Left forelimb (tissue), 1 donor: ENCODE measurements around the gene KANK4.
"Not testable (repeated sequence)": the region's sequence is repeated elsewhere in the genome, so short reads cannot be mapped to it uniquely, and the experiment has no call there.

Experiments used
- DNase-seq: peaks from one replicate; pipeline ENCODE4 v3.0.0-alpha.2; 2018; ENCODE audit warnings: low spot score

Gene KANK4

GRCh38 chr1:62271134-62271533 is 48.1 kb downstream of the KANK4 start:
- DNase-seq = no peak

- no peak for DNase-seq
These were observed 49.3 kb downstream of the KANK4 start for GRCh38 chr1:62269851-62270495.

- DNase-seq = no peak
These were observed 49.8 kb downstream of the KANK4 start for GRCh38 chr1:62269439-62269838.

GRCh38 chr1:62268315-62268714 is 50.9 kb downstream of the KANK4 start:
- no peak for DNase-seq

- DNase-seq = no peak
These were observed 53.0 kb downstream of the KANK4 start for GRCh38 chr1:62265956-62266935.

GRCh38 chr1:62263814-62264353 is 55.4 kb downstream of the KANK4 start:
- DNase-seq = no peak

GRCh38 chr1:62263006-62263813 is 56.0 kb downstream of the KANK4 start:
- no peak for DNase-seq

- no peak for DNase-seq
These were observed 58.5 kb downstream of the KANK4 start for GRCh38 chr1:62260688-62261087.

GRCh38 chr1:62259551-62259950 is 59.7 kb downstream of the KANK4 start:
- DNase-seq = no peak

- DNase-seq = no peak
These were observed 69.0 kb downstream of the KANK4 start for GRCh38 chr1:62250126-62250726.

- DNase-seq = no peak
These were observed 71.7 kb downstream of the KANK4 start for GRCh38 chr1:62247391-62248168.

GRCh38 chr1:62245201-62245600 is 74.0 kb downstream of the KANK4 start:
- no peak for DNase-seq

GRCh38 chr1:62244380-62244779 is 74.9 kb downstream of the KANK4 start:
- not testable (repeated sequence) for DNase-seq

- DNase-seq = no peak
These were observed 77.7 kb downstream of the KANK4 start for GRCh38 chr1:62241371-62242131.

GRCh38 chr1:62240651-62241370 is 78.4 kb downstream of the KANK4 start:
- DNase-seq = no peak

GRCh38 chr1:62239652-62240403 is 79.4 kb downstream of the KANK4 start:
- not testable (repeated sequence) for DNase-seq

- DNase-seq = no peak
These were observed 80.7 kb downstream of the KANK4 start for GRCh38 chr1:62238507-62238906.

GRCh38 chr1:62237950-62238374 is 81.3 kb downstream of the KANK4 start:
- DNase-seq = no peak

GRCh38 chr1:62237361-62237760 is 81.9 kb downstream of the KANK4 start:
- DNase-seq = no peak
